ENCODE results near the gene SLC23A3. TPM values are rescaled to one million over a fixed set of nuclear protein-coding genes. Genes with fewer than 3 reads are reported as not detected.

Gene SLC23A3
- total RNA-seq, 4 donors from 2014 or later, result 0.10 to 4.4 (median 1.0) TPM

GRCh38 chr2:219120082-219120481 lies 49.7 kb downstream of the SLC23A3 start:
- H3K4me3 ChIP-seq (ENCODE audit: low read depth, poor library complexity, severe bottlenecking), result no peak overlapping the region
- TF ChIP-seq, protein P1, sequence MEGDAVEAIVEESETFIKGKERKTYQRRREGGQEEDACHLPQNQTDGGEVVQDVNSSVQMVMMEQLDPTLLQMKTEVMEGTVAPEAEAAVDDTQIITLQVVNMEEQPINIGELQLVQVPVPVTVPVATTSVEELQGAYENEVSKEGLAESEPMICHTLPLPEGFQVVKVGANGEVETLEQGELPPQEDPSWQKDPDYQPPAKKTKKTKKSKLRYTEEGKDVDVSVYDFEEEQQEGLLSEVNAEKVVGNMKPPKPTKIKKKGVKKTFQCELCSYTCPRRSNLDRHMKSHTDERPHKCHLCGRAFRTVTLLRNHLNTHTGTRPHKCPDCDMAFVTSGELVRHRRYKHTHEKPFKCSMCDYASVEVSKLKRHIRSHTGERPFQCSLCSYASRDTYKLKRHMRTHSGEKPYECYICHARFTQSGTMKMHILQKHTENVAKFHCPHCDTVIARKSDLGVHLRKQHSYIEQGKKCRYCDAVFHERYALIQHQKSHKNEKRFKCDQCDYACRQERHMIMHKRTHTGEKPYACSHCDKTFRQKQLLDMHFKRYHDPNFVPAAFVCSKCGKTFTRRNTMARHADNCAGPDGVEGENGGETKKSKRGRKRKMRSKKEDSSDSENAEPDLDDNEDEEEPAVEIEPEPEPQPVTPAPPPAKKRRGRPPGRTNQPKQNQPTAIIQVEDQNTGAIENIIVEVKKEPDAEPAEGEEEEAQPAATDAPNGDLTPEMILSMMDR (IDR thresholded peaks at IDR 0.05), result no peak
- TF ChIP-seq POLR2A (IDR thresholded peaks at IDR 0.05), result no peak
- intact Hi-C loops (cut with DNase I; ENCODE audit: low total_unique reads), result no loop called here

DNA sequence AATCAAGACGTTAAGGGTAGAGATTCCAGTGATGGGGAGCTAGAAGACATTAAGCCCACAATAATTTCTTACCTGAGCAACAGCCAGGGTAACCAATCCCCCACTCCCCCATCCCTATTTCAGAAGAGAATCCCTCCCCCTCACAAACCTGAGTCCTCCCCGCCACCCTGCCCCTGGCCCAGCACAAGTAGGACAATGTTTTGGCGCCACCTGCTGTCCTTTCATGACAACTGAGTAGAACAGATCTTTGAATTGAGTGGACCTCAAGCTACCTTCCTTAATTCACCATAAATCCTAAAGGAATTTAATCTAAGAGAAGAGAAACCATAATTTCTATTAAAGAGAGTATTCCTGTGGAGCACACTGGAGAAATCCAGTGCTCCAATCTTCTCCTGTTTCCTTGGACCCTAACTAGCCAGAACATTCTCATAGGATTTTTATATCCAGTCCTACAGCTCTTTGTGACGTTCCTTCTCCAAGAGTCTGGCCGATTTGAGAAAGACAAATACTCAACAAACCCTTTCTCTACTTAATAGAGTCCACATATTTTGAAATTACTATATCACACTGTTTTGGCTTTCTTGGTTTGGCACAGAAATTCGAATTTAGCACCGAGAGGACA lies 50.3 kb downstream of the SLC23A3 start:
- intact Hi-C loops (cut with DNase I; ENCODE audit: low total_unique reads), result no loop called here
- 55 to 60% methylated on average over 7 of the region's 7 CpGs for WGBS, 2 donors
- DNase-seq (ENCODE audit: low spot score in 2 of 2), result peak in 1 of 2 donors; percentile 46
- no peak overlapping the region for H3K4me3 ChIP-seq (ENCODE audit: low read depth, poor library complexity, severe bottlenecking)
- TF ChIP-seq, protein P1 (IDR thresholded peaks at IDR 0.05), result no peak
- TF ChIP-seq POLR2A (IDR thresholded peaks at IDR 0.05), result no peak

More at GRCh38 chr2:219120082-219120481, 49.7 kb downstream of the SLC23A3 start:
- DNase-seq (ENCODE audit: low spot score in 2 of 2), result no peak

DNA sequence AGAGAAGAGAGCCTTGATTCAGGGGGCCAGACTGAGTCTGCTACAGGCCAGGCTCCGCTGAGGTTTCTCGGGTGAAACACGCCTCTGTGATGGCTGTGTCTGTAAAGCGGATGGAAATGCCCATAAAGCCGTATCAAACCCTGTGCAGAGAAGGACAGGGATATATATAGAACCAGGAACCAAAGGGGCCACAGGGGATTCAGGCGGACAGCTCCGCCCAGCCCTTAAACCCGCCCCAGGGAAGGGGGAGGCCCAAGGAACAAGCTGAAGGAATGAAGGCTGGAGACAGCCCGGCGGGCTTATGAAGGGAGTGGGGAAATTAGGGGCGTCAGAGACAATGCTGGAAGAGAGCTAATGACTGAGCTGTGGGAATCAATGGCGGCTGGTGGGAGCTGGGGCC lies 51.3 kb downstream of the SLC23A3 start:
- no peak overlapping the region for H3K4me3 ChIP-seq (ENCODE audit: low read depth, poor library complexity, severe bottlenecking)
- WGBS, 2 donors, result 73 to 83% methylated on average over 12 of the region's 12 CpGs
- no peak for DNase-seq (ENCODE audit: low spot score in 2 of 2)
- no peak for TF ChIP-seq POLR2A (IDR thresholded peaks at IDR 0.05)
- TF ChIP-seq, protein P1 (IDR thresholded peaks at IDR 0.05), result no peak
- intact Hi-C loops (cut with DNase I; ENCODE audit: low total_unique reads), result no loop called here

DNA sequence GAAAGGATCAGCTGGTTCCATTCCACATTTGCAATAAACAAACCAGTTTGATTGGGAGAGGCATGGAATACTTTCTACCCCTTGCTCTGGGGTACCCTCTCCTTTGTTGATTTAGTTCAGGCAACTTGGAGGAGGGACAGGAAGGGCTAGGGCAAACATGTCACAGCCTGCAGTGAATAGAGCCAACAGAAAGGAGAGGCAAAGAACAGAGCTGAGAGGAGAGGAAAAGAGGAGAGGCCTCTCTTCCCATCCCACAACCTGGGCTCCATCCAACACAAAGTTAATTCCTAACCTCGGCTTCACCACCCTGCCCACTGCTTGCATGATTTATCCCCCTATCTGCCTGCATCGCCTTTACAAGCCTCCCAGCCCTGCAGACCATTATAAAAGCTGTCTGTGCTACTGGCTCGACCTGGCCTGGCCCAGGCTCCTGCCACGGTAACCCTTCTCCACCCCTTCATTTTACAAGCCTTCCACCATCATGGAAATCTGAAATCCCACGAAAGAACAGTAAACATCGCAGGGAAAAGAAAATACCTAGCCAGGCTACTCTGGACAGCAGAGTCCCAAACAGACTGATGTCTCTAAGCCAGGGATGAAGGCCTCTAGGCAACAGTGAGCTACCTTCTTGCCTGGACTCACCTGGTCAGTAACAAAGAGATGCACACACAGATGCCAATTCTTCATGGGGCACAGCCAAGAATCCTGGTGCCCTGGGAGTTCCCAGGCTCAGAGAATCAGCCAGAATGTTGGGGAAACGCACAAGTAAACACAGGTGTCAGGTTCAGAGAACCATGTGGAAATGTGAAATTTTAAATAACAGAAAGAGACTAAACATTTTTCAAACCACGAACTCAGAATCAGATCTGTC lies 52.8 kb downstream of the SLC23A3 start:
- WGBS, 2 donors, result 71 to 78% methylated on average over 8 of the region's 8 CpGs
- intact Hi-C loops (cut with DNase I; ENCODE audit: low total_unique reads), result no loop called here
- no peak for DNase-seq (ENCODE audit: low spot score in 2 of 2)
- H3K4me3 ChIP-seq (ENCODE audit: low read depth, poor library complexity, severe bottlenecking), result no peak overlapping the region
- TF ChIP-seq, protein P1 (IDR thresholded peaks at IDR 0.05), result no peak
- TF ChIP-seq POLR2A (IDR thresholded peaks at IDR 0.05), result no peak

DNA sequence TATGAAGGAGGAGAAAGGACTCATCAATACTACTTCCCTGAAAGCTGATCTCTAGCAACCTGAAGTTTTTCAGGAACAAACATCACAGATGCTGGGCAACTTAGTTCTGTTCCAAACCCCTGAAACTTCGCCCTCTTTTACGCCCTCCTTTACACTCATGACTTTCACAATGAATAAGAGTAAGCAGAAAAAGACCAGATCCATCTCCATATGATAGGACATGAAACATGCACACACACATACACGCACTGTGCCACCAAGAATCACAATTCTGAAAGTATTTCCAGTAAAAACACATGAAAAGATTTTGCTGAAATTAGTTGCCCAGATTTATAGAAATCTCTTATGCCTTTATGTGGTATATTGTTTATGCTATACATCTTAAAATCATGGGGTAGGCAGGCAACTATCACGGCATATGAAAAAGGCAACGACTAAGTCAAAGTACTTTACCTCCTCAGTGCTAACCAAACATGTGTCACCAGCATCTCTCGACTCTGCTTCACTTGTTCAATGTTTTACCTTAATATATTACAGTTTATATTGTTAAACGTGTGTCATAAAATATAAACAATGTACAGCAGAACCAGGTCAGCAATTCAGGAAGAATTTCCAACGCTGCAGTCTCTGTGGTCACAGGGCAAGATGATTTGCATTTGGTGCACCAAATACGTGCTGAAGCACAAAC lies 57.0 kb downstream of the SLC23A3 start:
- 84 to 87% methylated on average over 9 of the region's 9 CpGs for WGBS, 2 donors
- no peak for DNase-seq (ENCODE audit: low spot score in 2 of 2)
- TF ChIP-seq, protein P1 (IDR thresholded peaks at IDR 0.05), result no peak
- no peak for TF ChIP-seq POLR2A (IDR thresholded peaks at IDR 0.05)
- no peak overlapping the region for H3K4me3 ChIP-seq (ENCODE audit: low read depth, poor library complexity, severe bottlenecking)
- intact Hi-C loops (cut with DNase I; ENCODE audit: low total_unique reads), result no loop called here

All from lower leg skin (tissue), 4 donors.